OCI-LY1 (cell line): ENCODE measurements around the gene P2RY4.

ENCODE experiments used
- CTCF ChIP-seq: fragments of 200-600 bp; sonication (generic), shearing (Covaris generic); IDR thresholded peaks from 2 replicates; pipeline ENCODE4 v1.5.1; 2017; ENCODE audit warnings: mild to moderate bottlenecking, antibody characterized with exemption, low read length, moderate library complexity, mixed read lengths
- EZH2 ChIP-seq: fragments of 200-600 bp; sonication (generic), shearing (Covaris generic); IDR thresholded peaks from 2 replicates; pipeline ENCODE4 v1.8.0; 2017; ENCODE audit warnings: borderline replicate concordance, mixed run types, mild to moderate bottlenecking, antibody characterized with exemption, low read length, moderate library complexity, mixed read lengths

GRCh38 chrX:70268034-70268433, 8.0 kb upstream of the P2RY4 start, which contains the start of gene ARR3:
- no peak for TF ChIP-seq CTCF
- TF ChIP-seq EZH2, result no peak
